NCI-H345 (cell line): Measurements from ENCODE around the gene ATAD2B.

ENCODE experiments used
- DNase-seq: peaks from one replicate; lab custom pipeline; 2025; lab: John Stamatoyannopoulos, UW

The ATAD2B gene

GRCh38 chr2:23700627-23701026 is 226.3 kb downstream of the ATAD2B start:
- DNase-seq = no peak

- no peak for DNase-seq
Measured at GRCh38 chr2:23699580-23699925, 227.4 kb downstream of the ATAD2B start.

GRCh38 chr2:23698721-23699579 is 228.0 kb downstream of the ATAD2B start:
- no peak for DNase-seq
